ENCODE measurements around the gene MAP3K2.

MAP3K2 gene

DNA sequence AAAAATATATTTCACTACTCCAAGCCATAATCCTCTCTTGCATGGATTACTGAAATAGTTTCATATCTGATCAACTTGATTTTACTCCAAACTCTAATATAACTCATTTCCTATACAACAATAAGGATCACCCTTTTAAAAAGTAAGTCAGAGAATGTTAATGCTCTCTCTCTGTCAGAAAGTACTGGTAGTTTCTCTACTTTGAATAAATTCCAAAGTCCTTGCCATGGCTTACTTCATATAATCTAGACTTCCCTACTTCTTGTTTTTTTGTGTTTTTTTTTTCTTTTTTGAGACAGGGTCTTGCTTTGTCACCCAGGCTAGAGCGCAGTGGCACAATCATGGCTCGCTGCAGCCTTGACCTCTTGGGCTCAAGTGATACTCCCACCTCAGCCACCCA is 36.2 kb downstream of the MAP3K2 start:
- DNase-seq (ENCODE audit: low read depth), result no peak

DNA sequence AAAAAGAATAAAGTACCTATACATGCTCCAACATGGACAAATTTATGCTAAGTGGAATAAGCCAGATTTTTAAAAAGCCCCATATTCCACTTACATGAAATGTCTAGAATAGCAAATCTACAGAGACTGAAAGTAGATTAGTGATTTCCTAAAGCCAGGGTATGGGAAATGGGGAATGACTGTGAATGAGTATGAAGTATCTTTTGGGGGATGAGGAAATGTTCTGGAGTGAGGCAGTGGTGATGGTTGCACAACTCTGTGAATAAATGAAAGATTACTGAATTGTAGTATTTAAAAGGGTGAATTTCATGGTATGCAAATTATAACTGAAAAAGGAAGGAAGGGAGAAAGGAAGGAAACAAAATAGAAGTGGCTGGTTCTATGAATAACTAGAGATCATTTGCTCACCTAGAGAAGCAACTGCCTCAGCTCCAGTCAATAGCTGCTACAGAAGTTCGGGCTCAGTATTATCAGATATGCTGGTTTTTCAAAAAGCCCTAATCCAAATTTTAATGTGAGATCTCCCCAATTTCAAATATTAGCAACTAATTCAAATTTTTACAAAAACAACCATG is 39.3 kb downstream of the MAP3K2 start:
- DNase-seq (ENCODE audit: low read depth), result no peak

DNA sequence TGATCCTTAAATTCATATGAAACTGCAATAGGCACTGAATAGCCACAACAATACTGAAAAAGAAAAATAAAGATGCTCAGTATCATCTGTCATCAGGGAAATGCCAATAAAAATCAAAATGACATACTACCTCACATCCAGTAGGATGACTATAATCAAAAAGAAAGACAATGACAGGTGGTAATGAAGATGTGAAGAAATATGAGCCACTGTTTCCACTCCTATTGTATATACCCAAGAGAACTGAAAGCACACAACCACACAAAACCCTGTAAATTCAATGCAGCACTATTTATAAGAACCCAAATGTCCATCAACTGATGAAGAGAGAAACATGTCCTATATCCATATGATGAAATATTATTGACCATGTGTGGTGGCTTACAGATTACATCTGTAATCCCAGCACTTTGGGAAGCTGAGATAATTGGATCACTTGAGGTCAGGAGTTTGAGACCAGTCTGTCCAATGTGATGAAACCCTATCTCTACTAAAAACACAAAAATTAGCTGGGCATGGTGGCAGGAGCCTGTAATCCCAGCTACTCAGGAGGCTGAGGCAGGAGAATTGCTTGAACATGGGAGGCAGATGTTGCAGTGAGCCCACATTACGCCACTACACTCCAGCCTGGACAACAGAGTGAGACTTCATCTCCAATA is 39.9 kb downstream of the MAP3K2 start:
- DNase-seq (ENCODE audit: low read depth), result no peak

DNA sequence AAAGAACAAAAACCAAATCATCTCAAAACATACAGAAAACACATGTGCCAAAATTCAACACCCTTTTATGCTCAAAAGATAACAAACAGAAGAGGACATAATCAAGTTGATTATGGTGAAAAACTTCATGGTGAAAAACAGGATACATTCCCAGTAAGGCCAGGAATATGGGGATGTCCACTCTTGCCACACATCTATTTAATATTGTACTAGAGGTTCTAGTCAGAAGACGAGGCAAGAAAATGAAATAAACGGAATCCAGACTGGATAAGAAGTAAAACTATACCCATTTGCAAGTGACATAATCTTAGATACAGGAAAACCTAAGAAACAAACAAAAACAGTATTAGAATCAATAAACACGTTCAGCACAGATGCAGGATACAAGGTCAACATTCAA is 40.8 kb downstream of the MAP3K2 start:
- no peak for DNase-seq (ENCODE audit: low read depth)

DNA sequence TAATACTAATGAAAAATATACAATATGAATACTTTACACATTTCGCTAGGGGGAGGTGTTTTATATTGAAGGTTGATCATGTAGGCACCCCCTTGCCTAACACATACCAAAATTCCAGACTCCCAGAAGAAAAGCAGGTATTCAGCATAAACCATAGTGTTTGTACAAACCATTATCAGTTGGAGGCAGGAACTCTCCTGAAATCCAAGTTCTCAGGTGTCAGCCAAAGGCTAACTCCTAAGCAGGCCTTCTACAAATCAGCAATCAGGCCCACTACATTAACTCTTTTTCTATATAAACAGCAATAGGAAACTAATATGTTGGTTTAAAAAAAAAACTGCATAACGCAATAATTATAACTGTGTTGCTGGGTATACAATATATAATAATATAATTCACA is 44.5 kb downstream of the MAP3K2 start:
- DNase-seq (ENCODE audit: low read depth), result no peak

DNA sequence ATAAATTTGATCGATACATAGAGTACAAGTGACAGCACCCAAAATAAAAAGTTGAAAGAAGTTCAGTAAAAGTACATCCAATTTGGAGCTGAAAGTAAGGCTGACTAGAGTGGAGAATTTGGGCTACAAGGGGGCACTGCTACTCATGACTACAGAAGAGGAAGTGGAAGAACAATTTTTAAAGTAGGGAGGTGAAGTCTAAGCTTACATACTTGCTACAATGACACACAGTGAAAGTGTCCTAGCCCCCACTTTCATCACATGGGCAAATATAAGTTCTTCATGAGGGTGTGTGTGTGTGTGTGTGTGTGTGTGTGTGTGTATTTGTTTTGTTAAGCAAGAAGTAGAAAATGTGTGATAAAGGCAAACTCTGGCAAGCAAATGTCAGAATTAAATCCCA is 45.7 kb downstream of the MAP3K2 start:
- no peak for DNase-seq (ENCODE audit: low read depth)

DNA sequence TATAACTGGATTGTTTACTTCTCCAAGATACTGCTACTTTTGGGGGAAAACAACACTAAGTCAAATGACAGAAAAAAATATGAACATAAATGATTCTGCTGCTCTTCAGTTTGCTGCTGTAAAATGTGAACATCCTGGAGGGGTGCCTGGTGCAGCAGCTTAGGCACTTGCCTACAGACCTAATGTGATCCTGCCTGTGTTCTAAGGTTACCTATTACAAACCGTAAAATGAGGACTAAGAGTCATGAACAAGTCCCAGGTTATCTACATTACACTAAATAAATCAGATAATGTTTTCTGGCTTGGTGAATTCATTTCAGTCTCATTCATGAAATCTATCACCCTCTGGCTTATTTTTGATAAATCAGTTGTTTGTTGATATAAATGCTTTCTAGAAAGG is 55.4 kb downstream of the MAP3K2 start:
- DNase-seq (ENCODE audit: low read depth), result no peak

DNA sequence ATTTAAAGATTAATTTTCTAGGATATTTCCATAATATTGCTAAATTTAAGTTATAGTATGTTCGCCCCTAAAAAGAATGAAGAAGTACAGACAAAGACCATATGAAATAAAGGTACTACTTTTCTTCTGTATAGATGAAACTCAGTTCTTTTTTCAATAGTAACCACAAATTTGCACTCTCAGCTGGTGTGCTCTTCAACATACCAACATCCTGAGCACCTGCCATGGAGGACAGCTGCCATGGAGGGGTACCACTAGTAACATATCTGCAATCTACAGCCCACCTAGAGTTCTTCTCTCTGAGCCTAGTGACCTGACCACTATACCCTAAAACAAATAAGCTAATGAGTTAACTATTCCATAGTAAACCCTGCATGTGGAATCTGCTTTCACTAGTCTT is 57.0 kb downstream of the MAP3K2 start:
- no peak for DNase-seq (ENCODE audit: low read depth)

DNA sequence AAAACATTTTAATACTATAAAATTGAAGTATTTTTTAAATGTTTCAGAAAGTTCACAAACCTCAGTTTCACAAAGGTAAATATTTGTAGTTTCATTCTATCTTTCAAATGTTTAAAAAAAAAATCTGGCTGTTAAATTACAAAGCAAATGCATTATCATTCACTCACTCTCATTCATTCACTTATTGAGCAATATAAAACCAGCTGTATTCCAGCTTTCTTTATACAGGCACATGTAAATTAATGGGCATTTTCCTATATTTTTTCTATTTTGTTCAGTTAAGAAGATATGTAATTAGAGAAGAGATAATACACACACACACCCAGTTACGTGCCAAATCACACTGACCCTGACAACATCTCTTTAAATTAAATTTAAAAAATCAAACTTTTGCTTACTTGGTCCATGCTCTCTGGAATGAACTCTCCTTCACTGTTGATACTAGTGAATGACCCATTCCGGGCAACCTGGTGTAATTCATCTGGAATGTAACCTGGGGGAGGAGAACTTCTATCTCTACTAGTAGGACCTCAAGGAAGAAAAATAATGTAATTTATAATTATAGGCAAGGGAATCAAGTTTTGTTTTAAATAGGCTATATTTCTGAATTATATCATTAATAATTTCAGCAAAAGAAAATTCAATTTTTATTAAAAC is 61.4 kb downstream of the MAP3K2 start:
- no peak for DNase-seq (ENCODE audit: low read depth)

DNA sequence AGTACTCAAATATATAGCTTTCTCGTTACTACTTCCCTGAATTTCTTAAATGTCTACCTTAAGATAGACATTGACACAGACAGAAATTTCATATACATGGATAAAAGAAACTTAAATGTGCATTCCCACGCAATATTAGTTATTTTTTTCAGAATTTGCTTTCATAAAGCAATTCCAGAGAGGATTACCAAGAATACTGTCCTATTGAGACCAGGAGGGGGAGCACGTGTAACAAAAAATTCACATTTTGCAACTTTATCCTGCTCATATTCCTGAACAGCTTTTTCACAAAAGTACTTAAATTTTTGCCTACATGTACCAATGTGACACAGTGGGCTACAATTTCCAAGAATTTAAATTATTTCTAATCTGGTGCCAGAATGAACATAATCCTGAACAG is 63.1 kb downstream of the MAP3K2 start:
- no peak for DNase-seq (ENCODE audit: low read depth)

DNA sequence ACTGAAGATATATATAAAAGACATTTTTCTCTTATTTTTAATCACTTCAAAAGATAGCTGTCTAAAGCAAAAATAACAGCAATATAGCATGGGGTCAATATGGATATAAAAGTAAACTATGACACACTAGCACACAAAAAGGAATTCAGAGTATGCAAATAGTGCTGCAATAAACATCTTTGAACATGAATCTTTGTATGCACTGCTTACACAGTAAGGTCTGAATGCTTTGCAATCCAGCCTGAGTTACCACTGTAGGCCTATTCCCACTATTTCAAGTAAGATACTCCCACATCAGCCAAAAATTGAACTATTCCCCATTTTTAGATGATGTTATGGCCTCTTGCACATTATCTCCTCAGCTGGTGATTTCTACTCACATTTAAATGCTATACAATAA is 66.5 kb downstream of the MAP3K2 start:
- no peak for DNase-seq (ENCODE audit: low read depth)

DNA sequence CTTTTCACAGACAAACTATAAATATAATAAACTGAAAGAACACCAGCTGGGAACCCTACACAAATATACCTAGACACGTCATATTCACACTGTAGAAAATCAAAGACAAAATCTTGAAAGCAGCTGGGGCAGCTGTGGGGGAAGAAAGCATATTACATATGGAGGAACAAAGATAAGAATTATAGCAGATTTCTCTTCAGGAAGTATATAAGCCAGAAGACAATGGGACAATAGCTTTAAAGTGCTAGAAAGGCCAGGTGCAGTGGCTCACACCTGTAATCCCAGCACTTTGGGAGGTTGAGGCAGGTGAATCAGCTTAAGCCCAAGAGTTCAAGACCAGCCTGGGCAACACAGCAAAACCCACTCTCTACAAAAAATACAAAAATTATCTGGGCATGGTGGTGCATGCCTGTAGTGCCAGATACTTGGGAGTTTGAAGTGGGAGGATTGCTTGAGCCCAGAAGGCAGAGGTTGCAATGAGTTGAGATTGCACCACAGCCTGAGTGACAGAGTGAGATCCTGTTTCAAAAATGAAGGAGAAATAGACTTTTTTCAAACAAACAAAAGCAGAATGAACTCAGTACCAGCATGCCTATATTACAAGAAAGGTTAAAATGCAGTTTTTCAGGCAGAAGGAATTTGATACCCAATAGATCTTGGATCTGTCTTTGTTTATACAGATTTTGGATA is 67.0 kb downstream of the MAP3K2 start:
- DNase-seq (ENCODE audit: low read depth), result no peak

DNA sequence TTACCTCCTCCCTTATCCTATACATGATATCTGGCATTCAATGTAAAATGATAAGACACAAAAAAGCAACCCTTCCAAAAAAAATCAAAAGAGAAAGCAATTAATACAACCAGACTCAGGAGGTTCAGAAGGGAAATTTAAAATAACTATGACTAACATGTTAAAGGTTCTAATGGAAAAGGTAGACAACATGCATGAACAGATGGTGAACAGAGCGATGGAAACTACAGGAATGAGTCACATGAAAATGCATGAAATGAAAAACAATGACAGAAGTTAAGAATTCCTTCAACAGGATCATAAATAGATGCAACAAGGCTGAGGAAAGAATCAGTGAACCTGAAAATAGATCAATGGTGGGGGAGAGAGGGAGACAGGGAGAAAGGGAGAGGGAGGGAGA is 67.7 kb downstream of the MAP3K2 start:
- no peak for DNase-seq (ENCODE audit: low read depth)

DNA sequence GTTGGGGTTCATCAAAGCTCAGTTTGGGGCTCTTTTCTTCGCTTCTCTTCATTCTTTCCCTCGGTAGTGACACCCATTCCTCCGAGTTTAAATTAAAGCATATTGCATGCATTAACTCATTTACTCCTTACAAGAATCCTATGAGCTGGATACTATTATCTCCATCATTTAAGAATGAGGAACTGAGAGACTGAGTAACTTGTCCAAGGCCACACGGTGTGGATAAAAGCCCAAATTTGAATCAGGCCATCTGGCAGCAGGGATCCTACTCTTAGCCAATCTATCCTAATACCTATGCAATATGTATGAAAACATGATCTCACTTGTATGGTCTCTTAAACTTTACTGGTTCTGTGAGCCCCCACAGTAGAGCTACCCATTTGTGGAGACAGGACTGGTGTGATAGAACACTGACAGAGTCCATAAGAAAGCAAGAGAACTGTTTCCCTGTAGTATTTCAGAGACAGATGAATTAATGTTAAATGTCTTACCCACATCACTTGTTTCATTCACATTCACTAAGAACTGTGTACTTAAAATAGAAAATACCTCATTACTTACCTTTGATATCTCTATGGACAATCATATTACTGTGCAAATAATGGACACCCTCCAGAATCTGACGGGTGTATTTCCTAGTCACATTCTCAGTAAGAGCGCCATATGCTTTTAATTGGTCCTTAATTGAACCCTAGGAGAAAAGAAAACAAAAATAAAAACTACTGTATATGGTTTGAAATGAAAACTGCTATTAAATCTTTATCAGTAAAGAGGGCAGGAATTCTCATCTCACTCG is 73.4 kb downstream of the MAP3K2 start:
- DNase-seq (ENCODE audit: low read depth), result no peak

DNA sequence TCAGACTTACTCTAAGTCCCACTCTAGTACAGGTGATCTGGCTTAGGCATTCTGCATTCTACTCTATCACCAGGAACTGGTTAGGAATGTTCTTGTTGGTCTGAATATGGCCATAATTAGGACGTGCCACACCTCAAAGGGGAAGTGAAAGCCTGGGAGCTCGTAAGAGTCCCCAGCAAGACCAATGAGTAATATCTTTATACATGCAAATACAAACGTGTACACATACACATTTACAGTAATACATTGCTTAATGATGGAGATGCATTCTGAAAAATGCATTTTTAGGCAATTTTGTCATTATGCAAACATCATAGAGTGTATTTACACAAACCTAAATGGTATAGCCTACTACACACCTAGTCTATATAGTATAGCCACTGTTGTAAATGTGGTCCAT is 74.4 kb downstream of the MAP3K2 start:
- DNase-seq (ENCODE audit: low read depth), result no peak

DNA sequence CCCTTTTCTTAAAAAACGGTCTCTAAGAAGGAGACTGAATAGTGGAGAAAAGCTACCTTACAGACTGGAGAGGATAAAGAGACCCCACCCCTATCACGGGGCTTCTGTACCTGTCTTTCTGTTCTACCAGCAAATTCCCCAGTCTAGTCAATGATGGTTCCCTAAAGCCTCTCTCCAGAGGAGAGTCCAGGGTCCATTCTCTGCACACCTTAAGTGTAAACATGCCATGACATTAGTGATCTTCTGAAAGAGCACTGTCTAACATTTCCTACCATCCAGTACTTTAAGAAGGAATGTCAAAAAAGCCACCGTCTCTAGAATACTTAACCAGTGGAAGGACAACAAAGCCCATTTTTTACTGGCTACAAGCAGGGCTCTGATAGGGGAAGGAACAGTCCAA is 76.8 kb downstream of the MAP3K2 start:
- DNase-seq (ENCODE audit: low read depth), result no peak

DNA sequence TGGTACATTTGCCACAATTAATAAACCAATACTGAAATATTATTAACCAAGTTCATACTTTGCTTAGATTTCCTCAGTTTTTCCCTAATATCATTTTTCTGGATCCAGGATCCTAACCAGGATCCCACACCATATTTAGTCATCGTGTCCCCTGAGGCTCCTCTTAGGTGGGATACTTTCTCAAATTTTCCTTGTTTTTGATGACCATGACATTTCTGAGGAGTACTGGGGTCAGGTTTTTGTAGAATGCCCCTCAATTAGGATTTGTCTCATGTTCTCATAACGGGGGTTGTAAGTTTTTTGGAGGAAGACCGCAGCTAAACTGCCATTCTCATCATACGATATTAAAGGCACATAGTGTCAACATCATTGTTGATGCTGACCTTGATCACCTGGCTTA is 78.3 kb downstream of the MAP3K2 start:
- DNase-seq (ENCODE audit: low read depth), result no peak

DNA sequence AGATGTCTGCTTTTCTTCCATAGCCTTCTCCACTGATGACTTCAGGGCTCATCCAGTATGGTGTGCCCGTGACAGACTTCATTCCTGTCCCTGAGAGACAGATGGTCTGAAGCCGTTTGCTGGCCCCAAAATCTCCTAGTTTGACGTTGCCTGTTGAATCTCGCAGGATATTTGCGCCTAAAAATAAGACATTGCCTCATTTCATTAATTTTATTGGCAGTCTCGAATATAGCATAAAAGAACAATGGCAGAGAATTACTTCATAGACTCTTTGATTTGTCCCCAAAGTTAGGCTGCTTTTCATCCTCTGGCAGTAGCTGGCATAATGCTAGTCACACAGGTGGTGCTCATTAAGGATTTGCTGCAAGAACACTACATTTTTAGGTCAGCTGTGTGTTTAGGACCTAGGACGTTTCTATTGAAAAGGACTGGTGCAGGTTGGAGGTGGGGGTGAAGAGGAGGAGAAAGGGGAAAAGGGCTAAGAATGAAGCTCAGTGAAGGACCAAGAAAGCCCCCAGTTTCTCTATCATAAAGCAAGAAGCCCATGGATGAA is 79.1 kb downstream of the MAP3K2 start:
- DNase-seq (ENCODE audit: low read depth), result no peak

DNA sequence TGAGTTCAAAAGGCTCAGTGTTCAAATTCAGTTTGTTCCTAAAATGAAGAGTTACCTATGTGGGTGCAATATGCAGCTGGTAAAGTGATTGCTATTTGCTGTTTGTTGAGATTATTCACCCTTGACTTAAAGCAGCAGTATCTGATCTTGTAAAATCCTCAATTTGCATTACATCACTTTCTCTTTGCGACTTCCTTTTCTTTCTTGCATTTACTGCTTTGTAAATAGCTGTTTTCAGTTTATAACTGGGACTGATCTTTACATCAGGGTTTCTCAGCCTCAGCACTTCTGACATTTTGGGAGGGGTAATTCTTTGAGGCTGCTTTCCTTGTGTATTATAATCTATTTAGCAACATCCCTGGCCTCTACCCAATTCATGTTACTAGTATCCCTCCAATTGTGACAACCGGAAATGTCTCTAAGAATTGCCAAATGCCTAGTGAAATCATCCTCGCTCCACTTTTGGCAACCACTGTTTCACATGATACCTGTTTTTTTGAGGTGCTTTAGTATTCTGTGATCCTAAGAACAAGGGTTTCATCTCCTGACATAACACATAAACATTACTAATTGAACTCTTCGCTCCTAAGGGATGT is 81.7 kb downstream of the MAP3K2 start:
- DNase-seq (ENCODE audit: low read depth), result no peak

DNA sequence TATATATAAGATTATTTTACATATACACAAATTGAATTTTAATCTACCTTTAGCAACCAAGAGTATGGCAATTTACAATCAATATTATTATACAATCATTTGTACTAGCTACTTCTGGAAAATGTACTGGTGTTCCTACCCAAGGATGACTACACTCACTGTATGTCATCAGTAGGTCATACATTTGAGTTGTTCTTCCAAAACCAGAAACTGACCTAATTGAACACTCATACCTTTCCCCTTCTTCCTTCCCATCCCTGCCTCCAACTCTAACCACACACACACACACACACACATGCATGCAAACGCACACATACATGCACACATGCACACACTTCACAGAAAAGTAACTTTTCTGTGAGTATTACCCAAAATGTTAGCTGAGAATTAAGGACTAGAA is 85.6 kb downstream of the MAP3K2 start:
- no peak for DNase-seq (ENCODE audit: low read depth)

DNA sequence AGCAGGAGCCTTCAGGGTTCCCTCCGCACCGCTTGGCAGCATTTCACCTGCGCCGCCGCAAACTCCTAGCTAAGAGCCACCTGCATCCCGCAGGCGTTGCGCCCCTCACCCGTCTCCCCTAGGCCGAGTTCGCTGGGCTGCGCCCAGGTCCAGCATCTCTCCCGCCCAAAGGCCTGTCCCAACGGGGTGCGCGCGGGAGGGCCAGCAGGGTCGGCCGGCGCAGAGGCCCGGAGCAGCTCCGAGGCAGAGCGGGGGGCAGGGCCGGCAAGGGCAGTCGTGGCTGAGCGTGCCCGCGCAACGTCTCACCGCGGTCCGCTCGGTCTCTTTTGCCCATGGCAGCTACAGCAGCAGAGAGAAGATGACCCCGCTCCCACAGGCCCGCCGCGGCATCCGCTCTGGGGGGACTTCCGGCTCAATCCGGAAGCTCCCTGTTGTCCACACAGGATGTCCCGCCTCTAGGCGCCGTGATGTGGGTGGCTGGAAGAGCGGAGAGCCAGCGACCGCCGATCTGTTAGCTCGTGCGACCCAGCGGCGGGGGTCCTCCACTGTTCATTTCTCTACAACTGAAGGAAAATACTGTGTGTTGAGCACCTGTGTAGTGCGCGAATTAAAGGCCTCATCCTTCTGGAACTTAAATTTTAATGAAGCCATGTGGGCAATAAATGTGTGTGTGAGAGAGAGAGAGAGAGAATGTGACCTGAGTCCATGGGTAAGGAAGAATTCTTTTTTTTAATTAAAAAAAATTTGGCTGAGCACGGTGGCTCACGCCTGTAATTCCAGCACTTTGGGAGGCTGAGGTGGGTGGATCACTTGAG is 93.8 kb downstream of the MAP3K2 start, which contains the start of gene ERCC3:
Gene ERCC3 (minus strand): TSS at position 397 of the 815 bp plus-strand sequence. CDS start 63 bp downstream, at position 334.
- DNase-seq (ENCODE audit: low read depth), result peak; percentile 64

Data from activated T-cell treated with anti-CD3 and anti-CD28 coated beads for 1 hour (primary cell).